ENCODE results near the gene PSMF1.
"Not testable (repeated sequence)": the region's sequence is repeated elsewhere in the genome, so short reads cannot be mapped to it uniquely, and the experiment has no call there.

The PSMF1 gene

DNA sequence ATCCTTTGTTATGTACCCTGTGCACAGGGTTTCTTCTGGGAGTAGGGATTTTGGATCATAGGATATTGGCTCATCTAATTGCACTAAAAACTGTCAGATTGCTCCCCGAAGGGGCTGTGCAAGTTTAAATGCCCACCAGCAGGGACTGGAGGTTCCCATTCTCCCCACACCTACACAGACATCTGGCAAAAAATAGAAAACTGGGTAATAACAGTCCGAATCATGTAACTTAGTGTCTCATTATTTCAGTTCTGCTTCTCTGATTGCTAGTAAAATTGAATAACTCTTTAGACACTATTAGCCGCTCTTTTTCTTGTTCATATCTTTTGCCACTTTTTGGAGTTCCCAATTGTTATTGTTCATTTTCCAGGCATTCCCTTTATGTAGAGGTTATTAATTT, 5.3 kb downstream of the PSMF1 start:
- DNase-seq: no peak

DNA sequence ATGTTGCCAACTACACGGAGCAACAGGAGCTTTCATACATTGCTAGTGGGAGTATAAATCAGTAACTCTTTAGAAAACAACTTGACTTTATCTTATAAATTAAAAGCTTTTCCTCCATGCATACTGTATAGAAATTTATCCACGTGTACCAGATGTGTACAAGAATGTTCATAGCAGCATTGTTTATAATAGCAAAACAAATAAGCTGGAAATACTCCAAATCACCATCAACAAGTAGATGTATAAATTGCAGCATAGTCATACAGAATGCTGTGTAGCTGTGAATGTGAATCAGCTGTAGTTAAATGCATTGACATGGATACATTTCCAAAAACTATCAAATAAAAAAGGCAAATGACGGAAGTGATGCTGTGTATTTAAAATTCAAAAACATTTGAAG, 6.0 kb downstream of the PSMF1 start:
- DNase-seq: no peak

GRCh38 chr20:1125277-1125676, 6.9 kb downstream of the PSMF1 start:
- no peak for DNase-seq

- no peak for DNase-seq
Measured at GRCh38 chr20:1127840-1128239, 9.4 kb downstream of the PSMF1 start.

- no peak for DNase-seq
Measured at GRCh38 chr20:1130058-1130694, 11.8 kb downstream of the PSMF1 start.

- no peak for DNase-seq
Measured at GRCh38 chr20:1130847-1131246, 12.4 kb downstream of the PSMF1 start.

GRCh38 chr20:1131354-1131753, 13.0 kb downstream of the PSMF1 start:
- DNase-seq: no peak

- DNase-seq: no peak
Measured at GRCh38 chr20:1134355-1134754, 16.0 kb downstream of the PSMF1 start.

DNA sequence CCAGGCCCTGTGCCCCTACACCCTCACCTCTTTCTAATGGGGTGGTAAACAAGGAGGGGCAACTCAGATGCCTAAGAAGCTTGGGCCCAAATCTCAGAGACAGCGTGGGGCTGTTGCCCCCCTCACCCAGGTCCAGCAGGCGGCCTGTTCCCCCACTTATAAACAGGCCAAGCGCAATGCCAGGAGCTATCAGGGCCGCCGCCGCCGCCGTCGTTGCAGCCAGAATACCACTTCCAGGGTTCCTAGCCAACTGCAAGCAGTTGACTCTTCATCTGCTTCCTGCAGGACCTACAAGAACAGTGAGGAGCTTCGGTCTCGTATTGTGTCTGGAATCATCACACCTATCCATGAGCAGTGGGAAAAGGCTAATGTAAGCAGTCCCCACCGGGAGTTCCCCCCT, 16.4 kb downstream of the PSMF1 start:
- no peak for DNase-seq

GRCh38 chr20:1137236-1137635, 18.8 kb downstream of the PSMF1 start:
- DNase-seq: no peak

- no peak for DNase-seq
Measured at GRCh38 chr20:1144401-1145172, 26.2 kb downstream of the PSMF1 start.

GRCh38 chr20:1146957-1147356, 28.6 kb downstream of the PSMF1 start:
- DNase-seq: no peak

- not testable (repeated sequence) for DNase-seq
Measured at GRCh38 chr20:1149812-1150211, 31.4 kb downstream of the PSMF1 start.

GRCh38 chr20:1150218-1150617, 31.8 kb downstream of the PSMF1 start:
- DNase-seq: no peak

DNA sequence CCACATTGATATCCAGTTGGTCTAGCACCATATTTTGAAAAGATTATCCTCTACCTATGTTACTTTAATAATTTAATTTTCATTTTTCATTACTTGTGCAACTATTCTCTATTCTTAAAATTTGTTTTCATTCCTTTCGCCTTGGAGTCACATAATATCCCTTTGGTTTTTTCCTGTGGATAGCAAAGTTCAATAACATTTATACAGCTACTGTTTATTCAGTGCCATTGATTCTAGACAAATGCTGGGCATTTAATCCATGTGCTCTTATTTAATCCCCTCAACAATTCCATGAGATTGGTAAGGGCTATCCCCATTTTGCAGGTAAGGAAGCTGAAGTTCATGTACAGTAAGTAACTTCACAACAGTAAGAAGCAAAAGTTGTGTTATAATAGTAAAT, 32.6 kb downstream of the PSMF1 start:
- DNase-seq: no peak

DNA sequence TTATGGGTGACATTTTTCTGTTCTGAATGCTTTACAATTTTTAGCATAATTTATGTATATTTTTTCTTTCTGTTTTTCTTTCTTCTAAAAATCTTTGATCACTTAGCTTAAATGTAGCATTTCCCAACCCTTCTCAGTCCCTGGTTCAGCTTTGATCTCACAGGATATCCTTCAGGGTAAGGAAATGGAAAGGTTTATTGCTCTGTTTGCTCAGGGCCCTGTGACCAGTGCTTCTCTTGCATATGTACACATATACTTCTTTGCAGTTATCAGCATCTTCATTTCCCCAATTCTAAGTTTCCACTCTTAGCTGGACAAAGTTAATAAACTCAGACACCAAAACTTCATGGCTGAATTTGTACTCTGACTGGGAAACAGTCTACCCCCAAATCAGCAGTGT, 35.8 kb downstream of the PSMF1 start:
- DNase-seq: no peak

- no peak for DNase-seq
Measured at GRCh38 chr20:1154691-1155090, 36.3 kb downstream of the PSMF1 start.

GRCh38 chr20:1155342-1155741, 36.9 kb downstream of the PSMF1 start:
- DNase-seq: no peak

DNA sequence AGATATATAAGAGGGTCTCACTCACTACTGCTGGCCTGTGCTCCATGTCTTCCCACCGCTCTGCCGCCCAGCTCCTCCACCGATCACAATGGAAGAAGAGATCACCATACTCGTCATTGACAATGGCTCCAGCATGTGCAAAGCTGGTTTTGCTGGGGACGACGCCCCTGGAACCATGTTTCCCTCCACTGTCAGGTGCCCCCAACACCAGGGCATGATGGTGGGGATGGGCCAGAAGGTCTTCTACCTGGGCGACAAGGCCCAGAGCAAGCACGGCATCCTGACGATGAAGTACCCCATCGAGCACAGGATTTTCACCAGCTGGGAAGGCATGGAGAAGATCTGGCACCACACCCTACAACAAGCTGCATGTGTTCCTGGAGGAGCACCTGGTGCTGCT, 42.1 kb downstream of the PSMF1 start:
- DNase-seq: no peak

- DNase-seq: no peak
Measured at GRCh38 chr20:1160991-1161390, 42.6 kb downstream of the PSMF1 start.

DNA sequence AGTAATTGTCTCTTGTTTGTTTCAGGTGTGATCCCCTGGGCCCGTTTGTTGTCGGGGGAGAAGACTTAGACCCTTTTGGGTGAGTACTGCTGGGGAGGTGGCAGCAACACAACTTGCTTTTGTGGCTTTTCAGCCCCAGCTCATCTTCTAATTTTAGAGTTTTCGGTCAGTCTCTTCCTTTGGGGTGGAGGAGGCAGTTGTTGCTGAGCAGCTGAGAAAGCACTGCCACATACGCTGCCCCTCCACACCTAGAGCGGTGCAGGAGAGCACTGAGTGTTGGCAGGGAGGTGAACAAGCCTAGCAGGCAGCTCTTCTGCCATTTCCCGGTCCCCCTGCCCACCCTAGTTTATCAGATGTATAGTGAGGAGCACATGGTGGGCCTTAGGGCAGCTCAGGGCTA, 44.7 kb downstream of the PSMF1 start:
- DNase-seq: no peak

DNA sequence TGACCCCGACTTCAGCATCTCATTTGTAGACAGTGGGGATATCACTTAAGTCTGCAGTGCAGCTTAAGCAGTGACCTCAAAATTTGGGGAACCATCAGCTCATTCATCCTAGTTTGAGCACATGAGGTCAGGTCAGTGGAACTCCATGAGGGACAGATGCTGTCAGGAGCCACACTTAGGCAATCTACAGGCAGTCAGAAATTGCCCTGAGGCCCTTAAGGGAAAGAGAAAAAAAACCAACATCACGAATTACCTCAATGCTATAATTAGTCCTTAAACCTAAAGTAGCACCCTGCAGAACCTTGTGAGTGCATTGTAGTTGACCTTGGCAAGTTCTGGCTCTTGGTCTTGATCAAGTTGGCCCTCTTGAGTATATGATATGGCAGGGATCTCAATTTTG, 45.3 kb downstream of the PSMF1 start:
- no peak for DNase-seq

DNA sequence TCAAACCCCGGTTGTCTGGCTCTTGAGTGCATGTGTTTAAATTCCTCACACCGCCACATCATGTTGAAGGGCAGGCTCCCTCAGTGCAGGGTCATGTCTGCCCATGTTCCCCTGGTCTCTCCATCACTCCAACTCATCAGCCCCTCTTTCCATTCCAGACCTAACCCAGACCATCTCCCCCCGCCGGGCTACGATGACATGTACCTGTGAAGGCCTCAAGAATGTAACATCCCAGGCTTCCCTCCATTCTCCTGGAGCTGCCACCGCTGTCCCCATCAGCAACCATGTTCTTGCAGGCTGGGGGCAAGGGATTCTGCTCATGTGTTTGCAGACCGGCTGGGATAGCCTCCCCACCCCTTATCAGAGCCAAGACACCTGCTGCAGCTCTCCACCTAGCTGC, 46.5 kb downstream of the PSMF1 start:
- no peak for DNase-seq

DNA sequence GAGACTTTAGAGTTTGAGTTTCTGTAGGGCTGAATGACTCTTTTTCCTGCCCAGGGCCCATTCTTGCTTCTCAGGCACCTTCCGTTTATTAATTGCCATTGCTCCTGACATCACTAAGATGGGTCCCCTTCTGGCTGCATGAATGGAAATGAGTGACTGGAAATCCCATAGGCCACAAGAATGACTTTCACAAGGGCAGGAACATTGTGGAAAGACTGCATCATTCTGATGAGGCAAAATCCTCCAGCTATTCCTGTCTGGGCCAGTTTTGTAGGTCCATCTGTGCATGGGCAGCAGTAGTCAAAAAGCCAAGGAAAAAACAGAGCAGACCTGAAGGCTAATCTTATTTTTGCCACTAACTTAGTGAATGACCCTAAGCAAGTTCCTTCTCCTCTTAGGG, 47.1 kb downstream of the PSMF1 start:
- DNase-seq: no peak

GRCh38 chr20:1165941-1166340, 47.5 kb downstream of the PSMF1 start:
- no peak for DNase-seq

Data from amniotic stem cell (primary cell).